Ovary (tissue), 3 donors: Measurements from ENCODE around the gene CCL8.

Experiments
- CTCF ChIP-seq, 3 donors: fragments of 450-650 bp in 2 of 3; fragments of 200-600 bp in 1 of 3; IDR thresholded peaks; one replicate each; pipeline versions ENCODE4 v1.5.1 to v1.8.0; 2016 to 2022; ENCODE audit warnings: antibody characterized with exemption in 3 of 3, mild to moderate bottlenecking in 1 of 3
- EP300 ChIP-seq: sonication (generic); formaldehyde crosslinking; IDR thresholded peaks from one replicate; pipeline ENCODE4 v1.6.1; 2017; ENCODE audit warnings: antibody characterized with exemption
- POLR2A ChIP-seq: fragments of 450-650 bp; IDR thresholded peaks from one replicate; pipeline ENCODE4 v1.6.1; 2017; ENCODE audit warnings: antibody characterized with exemption, mild to moderate bottlenecking, moderate library complexity
- donor health status: DM: no; HTN: no; CAD: no.

- TF ChIP-seq CTCF (IDR thresholded peaks at IDR 0.05) (no peak), POLR2A (no peak), EP300 (no peak)
Measured at GRCh38 chr17:34368946-34369500, 49.8 kb downstream of the CCL8 start.
